Mesothelial cell of epicardium (in vitro differentiated cells): ENCODE measurements around the gene IFNB1. TPM values are rescaled to one million over a fixed set of nuclear protein-coding genes. Genes with fewer than 3 reads are reported as not detected.

ENCODE experiments used
- DNase-seq, 2 experiments: peaks; one replicate each; pipeline ENCODE4 v3.0.0; 2021; ENCODE audit warnings: low spot score in 2 of 2; ENCODE audit not compliant: unreplicated experiment in 2 of 2
- H3K27ac Mint-ChIP-seq: 2 replicates; pipeline ENCODE4 v1.8.0; 2021; ENCODE audit warnings: mixed read lengths
- H3K27me3 Mint-ChIP-seq: 2 replicates; pipeline ENCODE4 v1.8.0; 2021; ENCODE audit warnings: low read depth, mixed read lengths
- H3K36me3 Mint-ChIP-seq: 2 replicates; pipeline ENCODE4 v1.8.0; 2021; ENCODE audit warnings: mixed read lengths
- H3K4me1 Mint-ChIP-seq: 2 replicates; pipeline ENCODE4 v1.8.0; 2021; ENCODE audit warnings: mixed read lengths
- H3K4me3 Mint-ChIP-seq: 2 replicates; pipeline ENCODE4 v1.8.0; 2021; ENCODE audit warnings: mild to moderate bottlenecking, moderate library complexity, mixed read lengths
- H3K9me3 Mint-ChIP-seq: 2 replicates; pipeline ENCODE4 v1.8.0; 2021; ENCODE audit warnings: mixed read lengths
- total RNA-seq: library from RNA; stranded (reverse); gene quantifications from 3 replicates; pipeline ENCODE4 v1.2.1, GENCODE V29; 2021
- TF ChIP-seq, protein P1 (sequence below): fragments of 200-600 bp; sonication (generic); IDR thresholded peaks from one replicate; pipeline ENCODE4 v1.5.0; 2021; ENCODE audit warnings: antibody characterized with exemption; ENCODE audit not compliant: unreplicated experiment

IFNB1 gene
- total RNA-seq, 1 donor from 2014 or later, result not detected

DNA sequence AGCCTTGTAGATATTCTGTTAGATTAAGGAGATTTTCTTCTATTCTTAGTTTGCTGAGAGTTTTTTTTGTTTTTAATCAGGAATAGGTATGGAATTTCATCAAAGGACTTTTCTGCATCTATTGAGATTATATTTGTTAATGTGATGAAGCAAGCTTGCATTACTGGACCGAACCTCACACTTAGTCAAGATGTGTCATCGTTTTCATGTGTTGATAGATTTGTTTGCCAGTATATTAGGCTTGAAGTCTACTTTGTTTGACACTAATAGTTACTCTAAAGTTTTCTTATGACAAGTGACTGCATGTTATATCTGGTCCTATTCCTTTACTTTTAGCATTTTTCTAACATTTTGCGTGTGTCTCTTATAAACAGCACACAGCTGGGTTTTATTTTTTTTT is 33.9 kb downstream of the IFNB1 start:
- H3K9me3 Mint-ChIP-seq, result no peaks in the 10 kb centered on the region
- H3K27ac Mint-ChIP-seq, result no peak overlapping the region
- DNase-seq, result no peak
- TF ChIP-seq, protein P1, sequence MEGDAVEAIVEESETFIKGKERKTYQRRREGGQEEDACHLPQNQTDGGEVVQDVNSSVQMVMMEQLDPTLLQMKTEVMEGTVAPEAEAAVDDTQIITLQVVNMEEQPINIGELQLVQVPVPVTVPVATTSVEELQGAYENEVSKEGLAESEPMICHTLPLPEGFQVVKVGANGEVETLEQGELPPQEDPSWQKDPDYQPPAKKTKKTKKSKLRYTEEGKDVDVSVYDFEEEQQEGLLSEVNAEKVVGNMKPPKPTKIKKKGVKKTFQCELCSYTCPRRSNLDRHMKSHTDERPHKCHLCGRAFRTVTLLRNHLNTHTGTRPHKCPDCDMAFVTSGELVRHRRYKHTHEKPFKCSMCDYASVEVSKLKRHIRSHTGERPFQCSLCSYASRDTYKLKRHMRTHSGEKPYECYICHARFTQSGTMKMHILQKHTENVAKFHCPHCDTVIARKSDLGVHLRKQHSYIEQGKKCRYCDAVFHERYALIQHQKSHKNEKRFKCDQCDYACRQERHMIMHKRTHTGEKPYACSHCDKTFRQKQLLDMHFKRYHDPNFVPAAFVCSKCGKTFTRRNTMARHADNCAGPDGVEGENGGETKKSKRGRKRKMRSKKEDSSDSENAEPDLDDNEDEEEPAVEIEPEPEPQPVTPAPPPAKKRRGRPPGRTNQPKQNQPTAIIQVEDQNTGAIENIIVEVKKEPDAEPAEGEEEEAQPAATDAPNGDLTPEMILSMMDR, result no peak
- H3K4me3 Mint-ChIP-seq, result no peak overlapping the region
- no peaks in the 10 kb centered on the region for H3K4me1 Mint-ChIP-seq
- no peaks in the 10 kb centered on the region for H3K27me3 Mint-ChIP-seq
- H3K36me3 Mint-ChIP-seq, result no peaks in the 10 kb centered on the region

DNA sequence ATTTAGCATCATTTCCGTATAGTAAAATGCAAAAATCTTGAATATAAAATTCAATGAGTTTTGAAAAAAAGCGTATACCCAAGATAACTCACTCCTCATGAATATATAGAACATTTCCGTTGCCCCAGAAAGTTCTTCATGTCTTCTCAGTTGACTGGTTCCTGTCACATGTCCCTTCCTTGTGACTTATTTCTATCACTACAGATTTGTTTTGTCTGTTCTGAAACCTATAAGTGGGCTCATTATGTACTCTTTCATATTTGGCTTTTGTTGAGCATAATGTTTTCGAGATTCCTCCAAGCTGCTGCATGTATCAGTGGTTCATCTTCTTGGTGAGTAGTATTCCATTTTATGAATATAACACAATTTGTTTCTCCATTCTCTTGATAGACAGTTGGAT is 35.3 kb downstream of the IFNB1 start:
- Mint-ChIP-seq H3K9me3 (no peaks in the 10 kb centered on the region), H3K4me1 (no peaks in the 10 kb centered on the region), H3K4me3 (no peak overlapping the region), H3K36me3 (no peaks in the 10 kb centered on the region), H3K27ac (no peak overlapping the region), H3K27me3 (no peaks in the 10 kb centered on the region)
- DNase-seq, result no peak
- TF ChIP-seq, protein P1, result no peak

DNA sequence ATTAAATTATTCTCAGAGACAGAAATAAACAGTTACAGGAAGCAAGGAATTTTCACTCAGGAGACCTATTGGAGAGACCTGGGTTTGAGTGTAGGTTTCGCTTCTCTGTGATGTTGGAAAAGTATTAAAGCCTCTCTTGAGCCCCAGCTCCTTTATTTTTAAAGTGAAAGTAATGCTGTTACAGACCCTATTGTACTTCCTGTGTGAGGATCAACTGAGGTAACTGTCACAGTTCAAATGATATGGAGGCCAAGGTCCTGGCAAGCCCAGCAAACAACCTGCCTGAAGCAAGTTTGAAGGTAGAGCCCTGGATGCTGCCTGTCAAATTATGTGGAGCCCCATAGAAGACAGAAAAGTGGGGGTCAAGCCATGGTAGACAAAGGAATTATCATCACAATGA is 38.4 kb downstream of the IFNB1 start:
- TF ChIP-seq, protein P1, result no peak
- DNase-seq, result no peak
- no peaks in the 10 kb centered on the region for H3K36me3 Mint-ChIP-seq
- H3K27me3 Mint-ChIP-seq, result peaks cover 5% of the 10 kb centered on the region
- no peak overlapping the region for H3K27ac Mint-ChIP-seq
- H3K4me3 Mint-ChIP-seq, result no peak overlapping the region
- no peaks in the 10 kb centered on the region for H3K4me1 Mint-ChIP-seq
- H3K9me3 Mint-ChIP-seq, result no peaks in the 10 kb centered on the region

DNA sequence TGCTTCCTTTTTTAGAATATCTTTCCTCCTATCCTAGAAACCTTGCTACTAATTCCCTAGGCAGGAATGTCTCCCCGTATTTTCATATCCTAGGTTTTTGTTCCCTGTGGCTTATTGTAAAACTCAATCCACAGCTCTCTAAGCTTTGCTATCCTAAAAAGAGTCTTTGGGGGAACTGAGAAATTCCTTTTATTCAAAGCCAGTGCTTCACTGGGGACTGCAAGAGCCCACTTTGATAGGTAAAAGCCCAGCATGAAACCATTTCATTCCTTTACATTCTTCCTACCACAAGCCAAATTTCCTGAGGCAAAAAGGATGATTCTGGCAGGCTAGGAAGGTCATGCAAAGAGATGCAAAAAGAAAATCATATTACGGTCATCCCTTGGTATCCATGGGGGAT is 40.5 kb downstream of the IFNB1 start:
- no peak for DNase-seq
- H3K36me3 Mint-ChIP-seq, result no peaks in the 10 kb centered on the region
- H3K4me1 Mint-ChIP-seq, result no peaks in the 10 kb centered on the region
- H3K4me3 Mint-ChIP-seq, result no peak overlapping the region
- H3K9me3 Mint-ChIP-seq, result no peaks in the 10 kb centered on the region
- no peak overlapping the region for H3K27ac Mint-ChIP-seq
- H3K27me3 Mint-ChIP-seq, result peaks cover 5% of the 10 kb centered on the region
- TF ChIP-seq, protein P1, result no peak

DNA sequence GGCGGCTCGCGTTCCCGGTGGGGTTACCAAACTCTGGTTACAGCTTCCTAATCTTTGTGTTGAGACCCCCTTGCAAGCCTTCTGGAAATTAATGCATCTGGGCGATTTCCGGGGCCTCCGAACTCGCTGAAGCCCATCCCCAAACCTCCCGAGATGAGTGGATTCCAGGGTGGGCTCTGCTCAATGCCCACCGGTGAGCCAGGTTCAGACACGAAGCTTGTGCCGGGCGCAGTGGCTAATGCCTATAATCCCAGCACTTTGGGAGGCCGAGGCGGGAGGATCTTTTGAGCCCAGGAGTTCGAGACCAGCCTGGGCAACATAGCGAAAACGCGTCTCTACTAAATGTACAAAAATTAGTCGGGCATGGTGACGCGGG is 45.9 kb downstream of the IFNB1 start:
- no peak for DNase-seq
- H3K27me3 Mint-ChIP-seq, result peaks cover 5% of the 10 kb centered on the region
- no peaks in the 10 kb centered on the region for H3K36me3 Mint-ChIP-seq
- TF ChIP-seq, protein P1, result no peak
- H3K4me1 Mint-ChIP-seq, result no peaks in the 10 kb centered on the region
- H3K4me3 Mint-ChIP-seq, result peak overlapping the region; percentile 57
- no peak overlapping the region for H3K27ac Mint-ChIP-seq
- H3K9me3 Mint-ChIP-seq, result no peaks in the 10 kb centered on the region

DNA sequence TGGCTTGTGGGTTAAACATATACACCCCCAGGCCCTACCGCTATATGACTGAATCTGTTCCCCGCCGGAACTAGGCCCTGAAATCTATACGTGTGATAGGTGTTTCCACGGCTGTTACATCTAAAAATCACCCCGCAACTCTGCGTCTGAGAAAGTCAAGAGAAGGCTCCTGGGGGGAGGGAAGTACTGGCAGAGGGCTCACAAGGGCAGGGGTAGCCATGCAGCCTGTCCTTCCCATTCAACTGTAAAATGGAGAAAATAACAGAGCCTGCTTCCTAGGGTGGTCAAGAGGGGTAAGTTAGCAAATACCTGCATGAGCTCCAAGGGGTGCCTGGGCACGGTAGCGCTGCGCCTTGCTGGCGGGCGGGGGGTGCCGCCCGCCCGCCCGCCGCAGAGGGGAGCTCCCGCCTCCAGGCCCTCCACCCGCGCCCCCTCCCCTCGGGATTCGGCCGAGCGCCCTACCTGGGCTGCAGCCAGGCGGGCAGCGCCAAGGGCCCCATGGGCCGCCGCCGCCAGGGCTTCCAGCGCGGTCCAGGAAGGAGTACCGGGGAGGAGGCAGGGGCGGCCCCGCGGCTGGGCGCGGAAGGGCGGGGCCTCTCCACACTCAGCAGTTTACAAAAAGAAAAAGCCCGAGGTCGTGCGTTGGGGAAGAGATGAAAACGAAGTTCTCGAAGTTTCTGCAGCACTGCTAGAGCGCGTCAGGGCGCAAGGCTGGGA is 46.5 kb downstream of the IFNB1 start, which contains the start of gene HACD4:
TSS of gene HACD4 (minus strand) at position 550 of the 717 bp plus-strand sequence. CDS start at position 500, 50 bp downstream.
- Mint-ChIP-seq H3K27ac (no peak within 1 kb of the TSS), H3K9me3 (no peaks in the 10 kb centered on the region), H3K36me3 (no peaks in the 10 kb centered on the region), H3K27me3 (peaks cover 3% of the 10 kb centered on the region), H3K4me1 (no peaks in the 10 kb centered on the region), H3K4me3 (peak within 1 kb of the TSS; percentile 57)
- TF ChIP-seq, protein P1, result no peak
- DNase-seq, result peak; percentile 34 to 58
